ENCODE measurements around the gene SNX32.
A peak's percentile ranks its signal among the peaks of the same experiment; 100 is the strongest.

The SNX32 gene

GRCh38 chr11:65859095-65859811, 25.5 kb downstream of the SNX32 start:
- TF ChIP-seq, protein P1, sequence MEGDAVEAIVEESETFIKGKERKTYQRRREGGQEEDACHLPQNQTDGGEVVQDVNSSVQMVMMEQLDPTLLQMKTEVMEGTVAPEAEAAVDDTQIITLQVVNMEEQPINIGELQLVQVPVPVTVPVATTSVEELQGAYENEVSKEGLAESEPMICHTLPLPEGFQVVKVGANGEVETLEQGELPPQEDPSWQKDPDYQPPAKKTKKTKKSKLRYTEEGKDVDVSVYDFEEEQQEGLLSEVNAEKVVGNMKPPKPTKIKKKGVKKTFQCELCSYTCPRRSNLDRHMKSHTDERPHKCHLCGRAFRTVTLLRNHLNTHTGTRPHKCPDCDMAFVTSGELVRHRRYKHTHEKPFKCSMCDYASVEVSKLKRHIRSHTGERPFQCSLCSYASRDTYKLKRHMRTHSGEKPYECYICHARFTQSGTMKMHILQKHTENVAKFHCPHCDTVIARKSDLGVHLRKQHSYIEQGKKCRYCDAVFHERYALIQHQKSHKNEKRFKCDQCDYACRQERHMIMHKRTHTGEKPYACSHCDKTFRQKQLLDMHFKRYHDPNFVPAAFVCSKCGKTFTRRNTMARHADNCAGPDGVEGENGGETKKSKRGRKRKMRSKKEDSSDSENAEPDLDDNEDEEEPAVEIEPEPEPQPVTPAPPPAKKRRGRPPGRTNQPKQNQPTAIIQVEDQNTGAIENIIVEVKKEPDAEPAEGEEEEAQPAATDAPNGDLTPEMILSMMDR (conservative IDR thresholded peaks at IDR 0.05; ENCODE audit: low read depth, low read length) = no peak
- H3K4me3 ChIP-seq (ENCODE audit: low read depth, low read length) = peak overlapping the region; percentile 95
- peak; percentile 99 for DNase-seq (ENCODE audit: low read depth)

- peak overlapping the region; percentile 95 for H3K4me3 ChIP-seq (ENCODE audit: low read depth, low read length)
- TF ChIP-seq, protein P1 (conservative IDR thresholded peaks at IDR 0.05; ENCODE audit: low read depth, low read length) = no peak
- no peak for DNase-seq (ENCODE audit: low read depth)
Measured at GRCh38 chr11:65859812-65860277, 26.1 kb downstream of the SNX32 start.

DNA sequence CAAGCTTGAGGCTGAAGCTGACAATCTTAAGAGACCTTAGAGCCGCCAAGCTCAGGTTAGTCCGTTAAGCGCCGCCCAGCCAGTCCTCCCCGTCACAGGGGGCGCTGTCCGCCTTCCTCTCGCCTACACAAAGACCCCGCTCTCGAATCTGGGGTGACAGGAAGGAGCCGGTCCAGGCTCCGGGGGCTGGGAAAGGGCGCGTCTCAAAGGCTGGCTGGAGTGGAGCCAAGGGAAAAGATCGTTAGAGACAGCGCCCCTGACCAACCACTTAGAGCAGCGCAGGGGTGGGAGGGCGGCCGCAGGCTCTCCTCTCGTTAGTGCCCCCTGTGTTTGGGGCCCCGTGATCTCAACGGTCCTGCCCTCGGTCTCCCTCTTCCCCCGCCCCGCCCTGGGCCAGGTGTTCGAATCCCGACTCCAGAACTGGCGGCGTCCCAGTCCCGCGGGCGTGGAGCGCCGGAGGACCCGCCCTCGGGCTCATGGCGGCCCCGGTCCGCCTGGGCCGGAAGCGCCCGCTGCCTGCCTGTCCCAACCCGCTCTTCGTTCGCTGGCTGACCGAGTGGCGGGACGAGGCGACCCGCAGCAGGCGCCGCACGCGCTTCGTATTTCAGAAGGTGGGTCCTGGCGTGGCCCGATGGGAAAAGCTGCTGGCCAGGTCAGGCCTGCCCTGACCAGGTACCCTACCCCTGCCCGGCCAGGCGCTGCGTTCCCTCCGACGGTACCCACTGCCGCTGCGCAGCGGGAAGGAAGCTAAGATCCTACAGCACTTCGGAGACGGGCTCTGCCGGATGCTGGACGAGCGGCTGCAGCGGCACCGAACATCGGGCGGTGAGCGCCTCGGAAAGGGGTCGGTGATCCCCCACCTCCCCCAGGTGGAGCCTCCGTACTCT, 26.8 kb downstream of the SNX32 start, which contains the start of gene MUS81:
TSS of gene MUS81 (plus strand) at position 156 of the 887 bp plus-strand sequence. CDS start at position 477, 321 bp downstream.
- peak within 1 kb of the TSS; percentile 95 for H3K4me3 ChIP-seq (ENCODE audit: low read depth, low read length)
- peak; percentile 99 for DNase-seq (ENCODE audit: low read depth)
- TF ChIP-seq, protein P1 (conservative IDR thresholded peaks at IDR 0.05; ENCODE audit: low read depth, low read length) = peak; percentile 85

- peak; percentile 40 for DNase-seq (ENCODE audit: low read depth)
- TF ChIP-seq, protein P1 (conservative IDR thresholded peaks at IDR 0.05; ENCODE audit: low read depth, low read length) = no peak
- H3K4me3 ChIP-seq (ENCODE audit: low read depth, low read length) = peak overlapping the region; percentile 95
Measured at GRCh38 chr11:65861165-65861505, 27.4 kb downstream of the SNX32 start.

DNA sequence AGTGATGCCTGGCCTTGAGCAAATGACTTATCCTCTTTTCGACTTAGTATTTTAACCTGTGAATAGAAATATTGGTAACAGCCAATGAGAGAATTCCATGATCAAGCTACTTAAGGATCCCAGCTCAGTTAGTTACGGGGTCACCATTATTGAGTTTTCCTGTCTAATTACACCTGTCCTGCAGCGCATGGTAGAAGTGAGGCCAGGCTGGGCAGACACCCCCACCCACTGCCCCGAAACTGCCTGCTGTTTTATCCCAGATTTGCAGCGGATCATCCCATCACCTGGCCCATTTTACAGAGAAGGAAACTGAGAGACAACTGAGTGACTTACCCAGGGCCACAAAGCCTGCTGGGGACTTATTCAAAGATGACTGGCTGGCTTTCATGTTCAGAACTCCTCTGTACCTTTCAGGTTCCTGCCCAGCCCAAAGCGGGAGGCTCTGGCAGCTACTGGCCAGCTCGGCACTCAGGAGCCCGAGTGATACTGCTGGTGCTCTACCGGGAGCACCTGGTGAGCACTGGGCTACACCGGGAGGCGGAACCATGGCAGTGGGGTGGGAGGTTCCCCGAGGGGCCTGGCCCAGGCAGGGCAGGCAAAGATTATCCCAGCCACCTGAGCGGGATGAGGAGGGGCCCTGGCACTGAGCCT, 27.9 kb downstream of the SNX32 start:
- TF ChIP-seq, protein P1 (conservative IDR thresholded peaks at IDR 0.05; ENCODE audit: low read depth, low read length) = no peak
- no peak for DNase-seq (ENCODE audit: low read depth)
- peak overlapping the region; percentile 95 for H3K4me3 ChIP-seq (ENCODE audit: low read depth, low read length)

GRCh38 chr11:65862191-65862735, 28.5 kb downstream of the SNX32 start:
- no peak for DNase-seq (ENCODE audit: low read depth)
- H3K4me3 ChIP-seq (ENCODE audit: low read depth, low read length) = peak overlapping the region; percentile 95
- TF ChIP-seq, protein P1 (conservative IDR thresholded peaks at IDR 0.05; ENCODE audit: low read depth, low read length) = no peak

Measured in choroid plexus epithelial cell (primary cell).